Sigmoid colon (tissue), 7 donors: Measurements from ENCODE around the gene HOXB8. TPM values are rescaled to one million over a fixed set of nuclear protein-coding genes. Genes with fewer than 3 reads are reported as not detected.

Experiments
- DNase-seq: peaks from one replicate; pipeline ENCODE4 v3.0.0-alpha.2; 2019
- H3K27ac ChIP-seq, 4 donors: fragments of 200-600 bp; sonication (generic); one replicate each; pipeline ENCODE4 v1.5.1; 2016 to 2019; ENCODE audit warnings: mild to moderate bottlenecking in 1 of 4
- H3K27me3 ChIP-seq, 3 donors: fragments of 200-600 bp; sonication (generic); one replicate each; pipeline ENCODE4 v1.5.1; 2019; ENCODE audit warnings: mild to moderate bottlenecking in 1 of 3
- H3K36me3 ChIP-seq, 4 donors: fragments of 200-600 bp; sonication (generic); one replicate each; pipeline ENCODE4 v1.5.1; 2016 to 2019
- H3K4me1 ChIP-seq, 4 donors: fragments of 200-600 bp; sonication (generic); one replicate each; pipeline ENCODE4 v1.5.1; 2017 to 2019
- H3K4me3 ChIP-seq, 4 donors: fragments of 200-600 bp; sonication (generic); one replicate each; pipeline ENCODE4 v1.5.1; 2017 to 2019; ENCODE audit warnings: mild to moderate bottlenecking in 2 of 4, moderate library complexity in 1 of 4
- H3K9me3 ChIP-seq, 4 donors: fragments of 200-600 bp in 3 of 4; sonication (generic) in 3 of 4; one replicate each; pipeline versions ENCODE4 v1.5.1 to v1.6.1; 2013 to 2019
- CTCF ChIP-seq, 4 experiments: fragments of 450-650 bp in 3 of 4; fragments of 200-600 bp in 1 of 4; IDR thresholded peaks; one replicate each; pipeline ENCODE4 v1.5.1; 2016 to 2019; ENCODE audit warnings: antibody characterized with exemption in 4 of 4, mild to moderate bottlenecking in 3 of 4, moderate library complexity in 2 of 4
- EP300 ChIP-seq, 4 donors: sonication (generic); formaldehyde crosslinking; IDR thresholded peaks; one replicate each; pipeline ENCODE4 v1.6.1; 2017; ENCODE audit warnings: antibody characterized with exemption in 4 of 4
- POLR2A ChIP-seq, 2 donors: fragments of 450-650 bp; IDR thresholded peaks; one replicate each; pipeline ENCODE4 v1.6.1; 2016; ENCODE audit warnings: antibody characterized with exemption in 2 of 2, mild to moderate bottlenecking in 2 of 2, moderate library complexity in 2 of 2
- POLR2AphosphoS5 ChIP-seq, 4 donors: sonication (generic); formaldehyde crosslinking; IDR thresholded peaks; one replicate each; pipeline ENCODE4 v1.6.1; 2017; ENCODE audit warnings: antibody characterized with exemption in 4 of 4
- WGBS, 2 donors: extraction: QIAGEN DNeasy Blood & Tissue Kit; methylation state at CpG; one replicate each; pipeline ENCODE4 v1.1.7; 2013; 5-methylcytosine and 5-hydroxymethylcytosine counted together
- intact Hi-C: fragments of 100-400 bp; cut with DNase I; formaldehyde crosslinking; loops from one replicate; pipeline ENCODE4 v1.15.1; 2023
- polyA plus RNA-seq, 3 donors: library from polyadenylated mRNA; stranded (reverse); fragments of 200-250 nt; gene quantifications; one replicate each; pipeline ENCODE4 v1.2.3, GENCODE V29; 2013
- total RNA-seq, 4 donors: library from RNA; depleted of rRNA; stranded (reverse); fragments of >200 nt; gene quantifications; one replicate each; pipeline ENCODE4 v1.1.0, GENCODE V29; 2016
- donor health status: healthy with polysubstance abuse.
- donor health status: Bipolar disorder and iron deficiency.
- donor health status: healthy.

Gene HOXB8
- total and polyA plus RNA-seq, 7 donors: 0.68 to 3.4 (median 2.2) TPM; not detected in 3

DNA sequence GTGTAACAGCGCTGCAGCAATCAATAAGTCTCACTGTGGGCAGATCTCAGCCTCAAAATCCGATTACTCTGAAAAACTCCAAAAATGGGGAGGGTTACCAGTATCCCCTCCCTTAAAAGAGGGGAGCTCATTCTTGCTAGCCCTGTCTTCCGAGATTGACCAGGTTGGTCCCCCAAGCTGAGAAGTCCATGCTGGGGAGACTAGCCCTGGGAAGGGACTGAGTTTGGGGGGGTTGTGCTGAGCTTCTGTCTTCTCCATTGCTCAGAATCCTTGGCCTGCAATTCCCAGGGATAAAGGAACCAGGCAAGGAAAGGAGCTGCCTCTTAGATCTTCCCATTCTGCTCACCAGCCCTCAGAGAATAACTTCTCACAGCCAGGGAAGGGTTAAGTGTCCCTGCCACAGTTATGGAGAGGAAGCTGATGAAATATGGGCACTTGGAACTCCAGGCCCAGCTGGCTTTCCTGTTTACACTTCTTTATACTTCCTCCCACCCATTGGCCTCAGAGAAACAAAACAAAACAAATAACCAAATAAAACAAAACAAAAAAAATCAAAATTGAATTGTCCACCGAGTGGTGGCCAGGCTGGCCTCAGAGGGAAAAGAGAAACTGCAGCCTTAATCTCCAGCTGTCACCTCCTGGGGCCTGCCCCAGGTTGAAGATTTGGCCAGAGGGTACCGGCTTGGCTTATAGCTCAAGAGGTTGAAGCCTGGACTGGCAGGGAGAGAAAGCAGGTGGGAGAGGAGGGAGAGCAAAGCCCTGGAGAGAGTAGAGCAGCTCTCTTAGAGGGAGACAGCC is 27.6 kb downstream of the HOXB8 start:
- Histone ChIP-seq H3K27ac (peak overlapping the region; percentile 94 to 99 (median 96)), H3K9me3 (no peaks in the 10 kb centered on the region), H3K36me3 (no peaks in the 10 kb centered on the region), H3K27me3 (no peaks in the 10 kb centered on the region), H3K4me1 (peaks cover 0 to 59% (median 50%) of the 10 kb centered on the region in 4 donors), H3K4me3 (peak overlapping the region; percentile 36 to 70 (median 56))
- no peak for DNase-seq
- WGBS, 2 donors: 43 to 56% methylated on average over 5 of the region's 5 CpGs
- peak in 2 of 4 donors; percentile 15 to 39 for TF ChIP-seq POLR2AphosphoS5 (IDR thresholded peaks at IDR 0.05)
- TF ChIP-seq POLR2A (IDR thresholded peaks at IDR 0.05): no peak
- intact Hi-C loops: no loop called here

DNA sequence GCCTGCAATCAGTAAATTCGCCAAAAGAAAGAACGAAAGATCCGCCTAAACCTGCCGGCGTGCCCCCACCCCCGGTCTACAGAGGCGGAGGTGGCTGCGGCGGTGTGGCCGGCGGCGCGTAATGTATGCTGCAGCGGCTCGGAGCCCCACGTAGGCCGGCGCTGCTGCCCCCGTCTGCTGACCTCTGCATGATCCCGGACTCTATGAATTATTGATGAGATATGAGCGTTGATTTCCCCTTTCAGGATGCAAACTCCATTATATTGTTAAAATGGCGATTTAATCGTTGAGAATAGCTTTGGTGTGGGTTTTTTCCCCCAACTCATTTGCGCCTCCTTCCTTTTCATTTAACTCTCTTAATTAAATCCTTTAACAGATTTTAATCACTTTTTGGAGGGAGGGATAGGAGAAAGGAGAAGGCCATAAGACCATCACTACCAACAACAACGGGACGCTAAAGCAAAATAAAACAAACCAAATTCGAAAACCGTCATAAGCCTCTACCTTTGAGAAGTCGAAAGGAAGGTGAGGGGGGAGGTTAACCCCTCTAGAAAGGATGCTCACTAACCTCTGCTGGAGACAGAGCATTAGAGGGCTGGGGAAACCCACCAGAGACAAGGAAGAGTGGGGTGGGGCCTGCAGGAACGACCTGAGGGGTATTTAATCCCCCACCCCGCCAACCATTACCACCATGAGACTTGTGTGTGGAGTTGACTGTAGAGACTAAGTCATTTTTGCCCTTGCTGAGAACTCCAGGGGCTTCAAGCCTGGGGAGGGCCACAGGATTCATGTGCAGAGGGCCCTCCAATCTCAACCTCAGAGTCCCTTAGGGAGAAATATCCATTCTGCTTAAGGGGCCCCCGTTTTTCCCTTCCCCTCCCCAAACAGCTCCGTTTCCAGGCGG is 28.5 kb downstream of the HOXB8 start:
- TF ChIP-seq EP300 (IDR thresholded peaks at IDR 0.05) (no peak), POLR2AphosphoS5 (IDR thresholded peaks at IDR 0.05) (no peak), CTCF (IDR thresholded peaks at IDR 0.05) (no peak), POLR2A (IDR thresholded peaks at IDR 0.05) (no peak)
- no peaks in the 10 kb centered on the region for H3K36me3 ChIP-seq
- 31 to 63% methylated on average over 34 of the region's 34 CpGs for WGBS, 2 donors
- peaks cover 0 to 59% (median 50%) of the 10 kb centered on the region in 4 donors for H3K4me1 ChIP-seq
- intact Hi-C loops: no loop called here
- H3K4me3 ChIP-seq: peak overlapping the region; percentile 36 to 70 (median 56)
- H3K27ac ChIP-seq: peak overlapping the region; percentile 94 to 99 (median 96)
- no peaks in the 10 kb centered on the region for H3K9me3 ChIP-seq
- no peaks in the 10 kb centered on the region for H3K27me3 ChIP-seq
- DNase-seq: no peak

GRCh38 chr17:48584223-48584741 is 30.8 kb downstream of the HOXB8 start:
- peaks cover 0 to 63% (median 52%) of the 10 kb centered on the region in 4 donors for H3K4me1 ChIP-seq
- intact Hi-C loops: no loop called here
- H3K27ac ChIP-seq: peak overlapping the region; percentile 94 to 99 (median 96)
- TF ChIP-seq POLR2A (IDR thresholded peaks at IDR 0.05): no peak
- no peak for TF ChIP-seq EP300 (IDR thresholded peaks at IDR 0.05)
- no peak for TF ChIP-seq POLR2AphosphoS5 (IDR thresholded peaks at IDR 0.05)
- TF ChIP-seq CTCF (IDR thresholded peaks at IDR 0.05): no peak
- DNase-seq: no peak
- no peaks in the 10 kb centered on the region for H3K27me3 ChIP-seq
- no peaks in the 10 kb centered on the region for H3K9me3 ChIP-seq
- WGBS, 2 donors: 64 to 65% methylated on average over 2 of the region's 2 CpGs
- peak overlapping the region; percentile 36 to 70 (median 56) for H3K4me3 ChIP-seq
- no peaks in the 10 kb centered on the region for H3K36me3 ChIP-seq

DNA sequence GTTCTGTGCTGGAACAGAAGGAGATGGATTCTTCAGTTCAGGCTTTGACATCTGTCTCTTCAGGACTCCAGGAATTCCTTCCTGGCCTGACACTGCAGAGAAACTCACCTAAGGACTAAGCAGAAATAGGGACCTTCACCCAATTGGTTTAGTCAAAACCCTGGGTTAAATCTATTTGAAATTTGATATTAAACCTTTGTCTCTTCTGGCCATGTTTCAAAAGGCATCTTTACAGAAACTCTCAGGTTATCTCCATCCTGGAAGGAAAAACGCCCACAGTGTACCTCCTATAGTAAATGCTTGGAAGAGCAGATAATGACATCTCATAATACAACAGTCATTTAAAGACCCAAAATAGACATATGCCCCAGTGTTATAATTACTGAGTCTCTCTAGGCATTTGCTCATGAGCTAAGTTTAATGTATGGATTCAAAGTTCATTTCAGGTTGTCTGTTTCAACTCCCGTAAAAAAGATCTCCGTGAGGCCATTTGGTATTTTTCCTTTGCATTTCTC is 31.3 kb downstream of the HOXB8 start:
- DNase-seq: no peak
- 37 to 69% methylated on average over 3 of the region's 3 CpGs for WGBS, 2 donors
- H3K4me1 ChIP-seq: peaks cover 0 to 69% (median 52%) of the 10 kb centered on the region in 4 donors
- no peaks in the 10 kb centered on the region for H3K9me3 ChIP-seq
- H3K27me3 ChIP-seq: no peaks in the 10 kb centered on the region
- no peak for TF ChIP-seq POLR2A (IDR thresholded peaks at IDR 0.05)
- no peak for TF ChIP-seq EP300 (IDR thresholded peaks at IDR 0.05)
- no peak for TF ChIP-seq POLR2AphosphoS5 (IDR thresholded peaks at IDR 0.05)
- no peak for TF ChIP-seq CTCF (IDR thresholded peaks at IDR 0.05)
- peak overlapping the region in 2 of 4 donors; percentile 65 to 70 for H3K4me3 ChIP-seq
- intact Hi-C loops: no loop called here
- no peaks in the 10 kb centered on the region for H3K36me3 ChIP-seq
- H3K27ac ChIP-seq: peak overlapping the region; percentile 94 to 99 (median 96)
